ENCODE data around the gene IFNAR1.
A peak's percentile ranks its signal among the peaks of the same experiment; 100 is the strongest.

IFNAR1 gene

GRCh38 chr21:33374080-33374449 lies 49.3 kb downstream of the IFNAR1 start:
- TF ChIP-seq SPI1 (IDR thresholded peaks at IDR 0.05; ENCODE audit: borderline replicate concordance, low read depth), result no peak
- no peak for TF ChIP-seq POLR2AphosphoS5 (IDR thresholded peaks at IDR 0.05; ENCODE audit: low read depth)
- no peak for TF ChIP-seq REST (IDR thresholded peaks at IDR 0.05; ENCODE audit: insufficient replicate concordance, low read depth)
- no peak for TF ChIP-seq GABPA (IDR thresholded peaks at IDR 0.05; ENCODE audit: low read depth)
- no peak for TF ChIP-seq CTCF (IDR thresholded peaks at IDR 0.05; ENCODE audit: insufficient read depth, low read length)
- no peak for DNase-seq (ENCODE audit: low read depth in 1 of 2, low spot score in 1 of 2)
- peak overlapping the region; percentile 50 for H3K27ac ChIP-seq (replicated peaks)
- H3K27me3 ChIP-seq (ENCODE audit: insufficient read depth, poor library complexity, severe bottlenecking), result no peaks in the 10 kb centered on the region
- H3K4me3 ChIP-seq (replicated peaks; ENCODE audit: insufficient read depth, low read length), result no peak overlapping the region

- peak; percentile 95 for TF ChIP-seq SPI1 (IDR thresholded peaks at IDR 0.05; ENCODE audit: borderline replicate concordance, low read depth)
- TF ChIP-seq GABPA (IDR thresholded peaks at IDR 0.05; ENCODE audit: low read depth), result no peak
- TF ChIP-seq POLR2AphosphoS5 (IDR thresholded peaks at IDR 0.05; ENCODE audit: low read depth), result no peak
- TF ChIP-seq CTCF (IDR thresholded peaks at IDR 0.05; ENCODE audit: insufficient read depth, low read length), result peak; percentile 56
- Histone ChIP-seq H3K27me3 (ENCODE audit: insufficient read depth, poor library complexity, severe bottlenecking) (no peaks in the 10 kb centered on the region), H3K27ac (replicated peaks) (peak overlapping the region; percentile 50), H3K4me3 (replicated peaks; ENCODE audit: insufficient read depth, low read length) (no peak overlapping the region)
- peak in 1 of 2 experiments; percentile 69 for DNase-seq (ENCODE audit: low read depth in 1 of 2, low spot score in 1 of 2)
These were observed 49.8 kb downstream of the IFNAR1 start for GRCh38 chr21:33374450-33375096.

- no peak for DNase-seq (ENCODE audit: low read depth in 1 of 2, low spot score in 1 of 2)
- Histone ChIP-seq H3K27ac (replicated peaks) (no peak overlapping the region), H3K4me3 (replicated peaks; ENCODE audit: insufficient read depth, low read length) (no peak overlapping the region), H3K27me3 (ENCODE audit: insufficient read depth, poor library complexity, severe bottlenecking) (no peaks in the 10 kb centered on the region)
- TF ChIP-seq GABPA (IDR thresholded peaks at IDR 0.05; ENCODE audit: low read depth) (no peak), POLR2AphosphoS5 (IDR thresholded peaks at IDR 0.05; ENCODE audit: low read depth) (no peak), CTCF (IDR thresholded peaks at IDR 0.05; ENCODE audit: insufficient read depth, low read length) (no peak), REST (IDR thresholded peaks at IDR 0.05; ENCODE audit: insufficient replicate concordance, low read depth) (no peak), SPI1 (IDR thresholded peaks at IDR 0.05; ENCODE audit: borderline replicate concordance, low read depth) (no peak)
These were observed 50.4 kb downstream of the IFNAR1 start for GRCh38 chr21:33375101-33375644.

All from HL-60 (cell line).